GM19324 (cell line): ENCODE measurements around the gene TGFBR2.

Source experiments
- ATAC-seq: cut with Tn5 transposase; IDR thresholded peaks from one replicate; pipeline ENCODE4 v1.9.1; 2021; ENCODE audit warnings: mild to moderate bottlenecking, moderate library complexity; ENCODE audit not compliant: unreplicated experiment, low FRiP score

The TGFBR2 gene

DNA sequence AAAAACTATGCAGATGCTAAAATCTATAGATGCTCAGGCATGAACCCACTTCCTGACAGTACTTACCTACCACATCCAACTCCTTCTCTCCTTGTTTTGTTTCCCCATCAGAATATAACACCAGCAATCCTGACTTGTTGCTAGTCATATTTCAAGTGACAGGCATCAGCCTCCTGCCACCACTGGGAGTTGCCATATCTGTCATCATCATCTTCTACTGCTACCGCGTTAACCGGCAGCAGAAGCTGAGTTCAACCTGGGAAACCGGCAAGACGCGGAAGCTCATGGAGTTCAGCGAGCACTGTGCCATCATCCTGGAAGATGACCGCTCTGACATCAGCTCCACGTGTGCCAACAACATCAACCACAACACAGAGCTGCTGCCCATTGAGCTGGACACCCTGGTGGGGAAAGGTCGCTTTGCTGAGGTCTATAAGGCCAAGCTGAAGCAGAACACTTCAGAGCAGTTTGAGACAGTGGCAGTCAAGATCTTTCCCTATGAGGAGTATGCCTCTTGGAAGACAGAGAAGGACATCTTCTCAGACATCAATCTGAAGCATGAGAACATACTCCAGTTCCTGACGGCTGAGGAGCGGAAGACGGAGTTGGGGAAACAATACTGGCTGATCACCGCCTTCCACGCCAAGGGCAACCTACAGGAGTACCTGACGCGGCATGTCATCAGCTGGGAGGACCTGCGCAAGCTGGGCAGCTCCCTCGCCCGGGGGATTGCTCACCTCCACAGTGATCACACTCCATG, 65.3 kb downstream of the TGFBR2 start:
- ATAC-seq, result no peak

DNA sequence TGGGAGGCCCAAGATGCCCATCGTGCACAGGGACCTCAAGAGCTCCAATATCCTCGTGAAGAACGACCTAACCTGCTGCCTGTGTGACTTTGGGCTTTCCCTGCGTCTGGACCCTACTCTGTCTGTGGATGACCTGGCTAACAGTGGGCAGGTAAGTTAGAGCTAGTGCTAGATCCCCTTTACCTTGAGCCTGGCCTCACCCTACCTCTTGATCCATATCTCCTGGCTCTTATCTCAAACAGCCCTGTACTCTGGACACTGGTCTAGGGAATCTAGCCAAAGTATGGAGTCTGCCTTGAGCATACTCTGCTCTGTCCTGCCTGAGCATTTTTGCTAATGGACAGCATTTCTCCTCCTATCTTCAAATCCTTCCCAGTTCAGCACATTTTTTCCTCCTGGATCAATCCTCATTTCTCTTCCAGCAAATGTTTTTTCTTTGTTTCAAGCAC, 65.9 kb downstream of the TGFBR2 start:
- ATAC-seq, result no peak

GRCh38 chr3:30672959-30673358, 66.6 kb downstream of the TGFBR2 start:
- no peak for ATAC-seq

DNA sequence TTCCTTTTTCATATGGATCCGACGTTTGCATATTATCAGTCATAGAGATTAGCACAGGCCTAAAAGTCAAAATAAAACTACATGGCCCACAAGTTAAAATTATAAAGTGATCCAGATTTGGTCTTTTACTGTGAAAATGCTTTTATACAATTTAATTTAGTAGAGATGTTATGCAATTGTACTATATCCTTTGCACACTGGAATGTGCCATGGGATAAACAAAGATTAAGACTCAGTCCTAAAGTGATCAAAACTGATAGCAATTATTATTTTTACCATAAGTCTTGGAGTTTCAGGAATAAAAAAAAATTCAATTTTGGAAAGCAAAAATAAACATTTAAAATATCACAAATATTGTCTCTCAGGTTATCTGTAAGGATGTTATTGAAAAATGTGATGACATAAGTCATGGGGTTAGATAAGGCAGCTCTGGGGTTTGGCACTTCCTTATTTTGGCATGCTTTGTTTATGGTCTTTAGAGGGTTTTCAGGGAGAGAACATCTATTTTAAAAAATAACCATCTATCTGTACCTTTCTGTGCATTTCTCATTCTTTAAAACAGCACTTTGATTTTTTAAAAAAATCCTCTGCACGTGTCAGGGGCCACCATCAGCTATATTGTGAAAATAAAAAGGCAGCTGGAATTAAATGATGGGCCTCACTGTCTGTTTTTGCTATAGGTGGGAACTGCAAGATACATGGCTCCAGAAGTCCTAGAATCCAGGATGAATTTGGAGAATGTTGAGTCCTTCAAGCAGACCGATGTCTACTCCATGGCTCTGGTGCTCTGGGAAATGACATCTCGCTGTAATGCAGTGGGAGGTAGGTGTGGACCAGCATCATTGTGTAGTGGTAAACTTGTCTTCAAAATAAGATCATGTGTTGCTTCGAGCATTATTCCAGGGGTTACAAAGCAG, 67.3 kb downstream of the TGFBR2 start:
- ATAC-seq, result no peak

- no peak for ATAC-seq
These were observed 68.6 kb downstream of the TGFBR2 start for GRCh38 chr3:30675006-30675405.

DNA sequence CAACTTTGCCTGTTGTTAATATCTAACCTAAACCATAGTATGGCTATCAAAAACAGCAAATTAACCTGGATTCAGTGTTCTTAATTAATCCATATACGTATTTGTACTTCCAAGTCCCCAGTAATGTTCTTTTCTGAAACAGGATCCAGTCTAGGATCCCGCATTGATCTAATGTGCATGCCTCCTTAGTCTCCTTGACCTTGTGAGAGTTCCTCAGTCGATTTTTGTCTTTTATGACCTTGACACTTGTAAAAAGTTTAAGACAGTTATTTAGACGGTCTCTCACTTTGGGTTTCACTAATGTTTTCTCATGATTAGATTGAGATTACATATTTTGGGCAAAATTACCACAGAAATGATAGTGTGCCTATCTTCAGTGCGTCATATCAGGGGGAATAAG, 69.4 kb downstream of the TGFBR2 start:
- ATAC-seq, result no peak

DNA sequence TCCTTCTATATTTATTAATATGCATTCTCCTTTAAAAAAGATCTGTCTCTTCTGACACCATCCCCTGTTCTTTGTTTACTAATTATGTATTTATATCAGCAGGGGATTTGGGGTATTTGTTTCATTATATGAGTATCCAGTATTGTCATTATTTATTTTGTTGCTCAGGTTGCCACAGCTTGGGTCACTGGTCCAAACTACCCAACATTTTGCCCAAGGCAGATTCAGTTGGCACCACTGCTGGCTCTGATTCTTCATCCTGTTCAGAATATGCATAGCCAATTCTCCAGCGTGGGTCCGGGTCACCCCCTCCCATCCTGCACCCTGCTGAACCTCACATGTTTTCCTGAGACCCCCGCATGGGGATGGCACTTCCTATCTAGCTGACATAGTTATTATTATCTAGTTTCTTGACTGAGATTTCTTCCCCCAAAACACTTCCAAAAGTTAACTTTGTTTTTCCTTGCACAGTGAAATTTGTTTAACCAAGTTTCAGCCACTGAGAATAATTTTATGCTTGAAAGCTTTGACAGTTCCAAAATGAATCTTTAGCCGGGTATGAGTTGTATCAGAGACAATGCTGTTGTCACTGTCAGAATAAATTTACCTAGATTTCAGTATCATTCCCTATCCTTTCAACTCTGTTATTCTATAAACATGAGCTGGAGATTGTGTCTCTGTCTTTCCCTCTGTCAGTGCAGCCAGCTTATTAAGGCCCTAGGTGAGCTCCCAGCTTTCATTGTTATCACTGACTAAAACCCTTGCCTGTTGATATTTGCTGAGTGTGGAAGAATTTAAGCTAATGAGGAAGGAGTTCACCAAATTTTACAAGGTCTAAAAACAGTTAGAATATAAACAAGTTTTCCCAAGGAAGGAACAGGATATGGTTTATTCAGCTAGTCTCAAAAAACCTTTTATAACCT, 70.3 kb downstream of the TGFBR2 start:
- no peak for ATAC-seq

GRCh38 chr3:30677347-30677685, 70.9 kb downstream of the TGFBR2 start:
- no peak for ATAC-seq

GRCh38 chr3:30679045-30679444, 72.6 kb downstream of the TGFBR2 start:
- no peak for ATAC-seq

- ATAC-seq, result no peak
These were observed 74.6 kb downstream of the TGFBR2 start for GRCh38 chr3:30680789-30681648.

GRCh38 chr3:30681649-30682211, 75.3 kb downstream of the TGFBR2 start:
- no peak for ATAC-seq

DNA sequence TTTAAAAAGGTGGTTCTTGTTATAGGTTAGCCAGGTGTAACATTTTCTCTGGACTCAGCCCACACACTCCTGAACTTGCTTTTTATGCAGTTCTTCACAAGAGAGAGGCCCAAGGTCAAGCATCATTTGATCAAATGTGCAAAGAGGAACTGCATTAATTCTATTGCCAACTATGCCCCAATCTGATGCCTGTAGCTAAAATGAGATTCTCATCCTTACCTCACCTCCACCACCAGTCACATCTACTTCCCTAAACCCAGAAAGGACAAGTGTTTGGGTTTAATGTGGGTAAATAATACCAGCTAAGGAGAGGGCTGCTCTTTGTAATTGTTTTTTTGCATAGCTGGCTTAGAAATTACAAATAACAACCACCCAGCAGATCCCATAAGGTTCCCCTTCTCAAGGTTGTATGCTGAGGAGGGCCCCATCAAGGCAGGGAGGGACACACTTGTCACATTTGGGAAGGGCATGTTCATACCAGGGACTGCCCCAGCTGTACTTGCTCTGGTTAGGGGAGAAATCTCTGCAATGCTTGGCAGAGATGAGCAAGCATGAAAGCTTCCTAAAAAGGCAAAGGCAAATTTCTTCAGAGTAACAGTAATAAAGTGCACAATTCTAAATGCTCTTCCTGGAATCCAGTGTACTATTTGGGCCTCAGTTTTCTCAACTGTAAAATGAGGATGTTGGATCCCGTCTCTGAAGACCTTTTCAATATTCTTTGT, 76.2 kb downstream of the TGFBR2 start:
- no peak for ATAC-seq

DNA sequence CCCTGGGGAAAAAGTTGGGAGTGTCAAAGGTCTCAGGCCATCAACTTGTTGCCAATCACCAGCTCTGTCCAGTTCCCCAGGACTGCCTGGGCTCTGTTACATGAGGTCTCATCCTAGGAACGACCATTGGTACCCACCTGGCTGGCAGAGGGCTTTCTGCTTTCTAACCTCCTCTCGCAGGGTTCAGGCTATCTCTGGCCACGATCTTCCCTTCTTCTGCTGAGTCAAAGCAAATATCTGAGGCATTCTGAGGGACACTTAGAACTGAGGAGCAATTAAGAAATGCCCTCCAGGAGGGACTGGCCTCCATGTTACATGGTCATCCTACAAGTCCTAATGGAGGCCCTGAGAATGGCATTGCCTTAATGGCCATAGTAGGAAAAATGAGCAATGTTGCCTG, 77.4 kb downstream of the TGFBR2 start:
- no peak for ATAC-seq

- no peak for ATAC-seq
These were observed 78.0 kb downstream of the TGFBR2 start for GRCh38 chr3:30684356-30684755.

- no peak for ATAC-seq
These were observed 78.9 kb downstream of the TGFBR2 start for GRCh38 chr3:30685267-30685667.

- no peak for ATAC-seq
These were observed 79.8 kb downstream of the TGFBR2 start for GRCh38 chr3:30686176-30686575.

- ATAC-seq, result no peak
These were observed 80.4 kb downstream of the TGFBR2 start for GRCh38 chr3:30686799-30687198.

DNA sequence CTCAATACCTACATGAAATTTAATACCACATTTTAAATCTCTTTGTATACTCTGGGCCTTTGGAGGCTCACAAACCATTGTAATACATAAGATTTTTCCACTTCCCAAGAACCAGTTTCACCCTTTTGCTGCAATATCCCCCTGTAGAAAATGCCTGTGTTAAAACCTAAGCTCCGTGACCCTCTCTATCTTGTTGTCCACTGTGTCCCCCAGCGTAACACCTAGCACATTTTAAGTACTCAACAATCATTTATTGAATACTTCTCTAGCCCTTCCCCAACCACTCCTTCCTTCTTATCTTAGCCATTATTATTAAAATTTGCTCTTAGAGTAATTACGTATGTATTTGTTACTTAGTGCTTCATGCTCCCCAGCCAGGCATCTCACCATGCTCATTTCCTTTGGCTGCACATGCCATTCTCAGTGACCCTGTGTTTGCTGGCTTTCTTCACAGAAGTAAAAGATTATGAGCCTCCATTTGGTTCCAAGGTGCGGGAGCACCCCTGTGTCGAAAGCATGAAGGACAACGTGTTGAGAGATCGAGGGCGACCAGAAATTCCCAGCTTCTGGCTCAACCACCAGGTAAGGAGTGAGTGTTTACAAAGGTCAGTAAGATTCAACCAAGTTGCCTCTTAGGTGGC, 81.6 kb downstream of the TGFBR2 start:
- no peak for ATAC-seq
